GM12892 (cell line): ENCODE results near the gene CALCOCO1.

Experiments used
- DNase-seq: peaks from one replicate; pipeline ENCODE4 v3.0.0; 2011; ENCODE audit not compliant: insufficient read length
- FAIRE-seq: peaks from 2 replicates; lab custom pipeline; 2011; peaks lifted over from hg19 to GRCh38; lab: Jason Lieb, UNC
- POLR2A ChIP-seq: IDR thresholded peaks from 2 replicates; pipeline ENCODE4 v1.6.1; 2011; ENCODE audit warnings: low read depth, low read length, control low read depth
- POLR2AphosphoS5 ChIP-seq: IDR thresholded peaks from 2 replicates; pipeline ENCODE4 v1.6.1; 2011; ENCODE audit warnings: low read depth, low read length, control low read depth
- TAF1 ChIP-seq: IDR thresholded peaks from 2 replicates; pipeline ENCODE4 v1.6.1; 2011; ENCODE audit warnings: low read depth, mild to moderate bottlenecking, control low read depth, low read length, borderline replicate concordance

CALCOCO1 gene

GRCh38 chr12:53750812-53751335 lies 23.6 kb upstream of the CALCOCO1 start:
- TF ChIP-seq TAF1: no peak
- no peak for TF ChIP-seq POLR2A
- no peak; the same call in 1 of the 2 replicates for TF ChIP-seq POLR2AphosphoS5
- peak; percentile 46 for DNase-seq
- peak; percentile 79 for FAIRE-seq

GRCh38 chr12:53749986-53750811 lies 22.9 kb upstream of the CALCOCO1 start:
- no peak for TF ChIP-seq POLR2AphosphoS5
- TF ChIP-seq TAF1: no peak
- no peak for TF ChIP-seq POLR2A
- no peak for FAIRE-seq
- no peak for DNase-seq

- DNase-seq (no peak), FAIRE-seq (no peak)
- TF ChIP-seq POLR2AphosphoS5 (no peak), POLR2A (no peak), TAF1 (no peak)
Observed at GRCh38 chr12:53748072-53748840, 21.0 kb upstream of the CALCOCO1 start.

GRCh38 chr12:53747095-53747494 lies 19.8 kb upstream of the CALCOCO1 start:
- TF ChIP-seq POLR2AphosphoS5 (no peak), POLR2A (no peak), TAF1 (no peak)
- no peak for DNase-seq
- FAIRE-seq: no peak

GRCh38 chr12:53746592-53747092 lies 19.4 kb upstream of the CALCOCO1 start:
- FAIRE-seq: peak; percentile 88
- TF ChIP-seq POLR2A (no peak), POLR2AphosphoS5 (no peak), TAF1 (no peak)

GRCh38 chr12:53744751-53745150 lies 17.5 kb upstream of the CALCOCO1 start:
- no peak for FAIRE-seq
- DNase-seq: no peak

More at GRCh38 chr12:53746592-53747092, 19.4 kb upstream of the CALCOCO1 start:
- peak; percentile 70 for DNase-seq

GRCh38 chr12:53744130-53744441 lies 16.8 kb upstream of the CALCOCO1 start:
- TF ChIP-seq TAF1: no peak
- TF ChIP-seq POLR2A: no peak
- TF ChIP-seq POLR2AphosphoS5: no peak
- FAIRE-seq (no peak), DNase-seq (no peak)

More at GRCh38 chr12:53744751-53745150, 17.5 kb upstream of the CALCOCO1 start:
- TF ChIP-seq POLR2A: no peak

- FAIRE-seq (peak; percentile 91), DNase-seq (peak; percentile 67)
- TF ChIP-seq TAF1: no peak
- no peak for TF ChIP-seq POLR2AphosphoS5
- TF ChIP-seq POLR2A: no peak
Observed at GRCh38 chr12:53743266-53744129, 16.2 kb upstream of the CALCOCO1 start.

GRCh38 chr12:53740130-53740491 lies 12.9 kb upstream of the CALCOCO1 start:
- no peak for FAIRE-seq

GRCh38 chr12:53739214-53740129 lies 12.2 kb upstream of the CALCOCO1 start:
- TF ChIP-seq POLR2AphosphoS5: no peak
- no peak for TF ChIP-seq POLR2A
- no peak for TF ChIP-seq TAF1
- FAIRE-seq (no peak), DNase-seq (no peak)

More at GRCh38 chr12:53740130-53740491, 12.9 kb upstream of the CALCOCO1 start:
- no peak for TF ChIP-seq POLR2A
- no peak for TF ChIP-seq POLR2AphosphoS5
- no peak for TF ChIP-seq TAF1
- DNase-seq: no peak
